Neural crest cell (in vitro differentiated cells): Measurements from ENCODE around the gene RGL2. TPM values are rescaled to one million over a fixed set of nuclear protein-coding genes. Genes with fewer than 3 reads are reported as not detected.
A peak's percentile ranks its signal among the peaks of the same experiment; 100 is the strongest.
"Not testable (repeated sequence)": the region's sequence is repeated elsewhere in the genome, so short reads cannot be mapped to it uniquely, and the experiment has no call there.

Source experiments
- DNase-seq: peaks from one replicate; pipeline ENCODE4 v3.0.0; 2021; ENCODE audit warnings: low read depth, mixed read lengths, low spot score
- H3K27ac Mint-ChIP-seq: one replicate; pipeline ENCODE4 v1.8.0; 2021; ENCODE audit warnings: mild to moderate bottlenecking, mixed read lengths; ENCODE audit not compliant: unreplicated experiment
- H3K27me3 Mint-ChIP-seq: 2 replicates; pipeline ENCODE4 v1.8.0; 2021; ENCODE audit warnings: low read depth, mild to moderate bottlenecking, mixed read lengths
- H3K36me3 Mint-ChIP-seq: 2 replicates; pipeline ENCODE4 v1.8.0; 2021; ENCODE audit warnings: low read depth, mild to moderate bottlenecking, mixed read lengths
- H3K4me1 Mint-ChIP-seq: 2 replicates; pipeline ENCODE4 v1.8.0; 2021; ENCODE audit warnings: mixed read lengths
- H3K4me3 Mint-ChIP-seq: one replicate; pipeline ENCODE4 v1.8.0; 2021; ENCODE audit warnings: mild to moderate bottlenecking, mixed read lengths
- H3K9me3 Mint-ChIP-seq: 2 replicates; pipeline ENCODE4 v1.8.0; 2021; ENCODE audit warnings: mixed read lengths
- CTCF ChIP-seq: fragments of 200-600 bp; sonication (generic); conservative IDR thresholded peaks from 2 replicates; pipeline ENCODE4 v1.5.0; 2021; ENCODE audit warnings: antibody characterized with exemption, mild to moderate bottlenecking
- long read RNA-seq: library from polyadenylated mRNA; unstranded; transcript quantifications from one replicate; pipeline ENCODE4 v2.0.0, GENCODE V29; 2020
- total RNA-seq: library from RNA; stranded (reverse); gene quantifications from 2 replicates; pipeline ENCODE4 v1.2.1, GENCODE V29; 2021

RGL2 gene
- total RNA-seq, result 51.9 and 56.0 TPM in 2 replicates
- long read RNA-seq, partial matches to known transcripts, result 2 of 2 reads
- long read RNA-seq, other reads (novel, unspliced or antisense), result 0 of 2 reads

- Mint-ChIP-seq H3K36me3 (no peaks in the 10 kb centered on the region), H3K4me1 (peaks cover 39% of the 10 kb centered on the region), H3K27me3 (no peaks in the 10 kb centered on the region), H3K4me3 (peak within 1 kb of the TSS; percentile 99), H3K9me3 (no peaks in the 10 kb centered on the region), H3K27ac (peak within 1 kb of the TSS; percentile 99)
- no peak for TF ChIP-seq CTCF
- DNase-seq, result no peak
These were observed at the start of gene RGL2 for GRCh38 chr6:33298773-33299236. TSS of gene RGL2 (minus strand) at chr6:33298942. CDS start at chr6:33298610, 332 bp downstream.

- no peak for DNase-seq
- no peaks in the 10 kb centered on the region for H3K9me3 Mint-ChIP-seq
- H3K27ac Mint-ChIP-seq, result no peak overlapping the region
- no peaks in the 10 kb centered on the region for H3K36me3 Mint-ChIP-seq
- H3K27me3 Mint-ChIP-seq, result peaks cover 11% of the 10 kb centered on the region
- TF ChIP-seq CTCF, result no peak
- peaks cover 7% of the 10 kb centered on the region for H3K4me1 Mint-ChIP-seq
- H3K4me3 Mint-ChIP-seq, result no peak overlapping the region
These were observed 49.1 kb upstream of the RGL2 start for GRCh38 chr6:33347816-33348215.

DNA sequence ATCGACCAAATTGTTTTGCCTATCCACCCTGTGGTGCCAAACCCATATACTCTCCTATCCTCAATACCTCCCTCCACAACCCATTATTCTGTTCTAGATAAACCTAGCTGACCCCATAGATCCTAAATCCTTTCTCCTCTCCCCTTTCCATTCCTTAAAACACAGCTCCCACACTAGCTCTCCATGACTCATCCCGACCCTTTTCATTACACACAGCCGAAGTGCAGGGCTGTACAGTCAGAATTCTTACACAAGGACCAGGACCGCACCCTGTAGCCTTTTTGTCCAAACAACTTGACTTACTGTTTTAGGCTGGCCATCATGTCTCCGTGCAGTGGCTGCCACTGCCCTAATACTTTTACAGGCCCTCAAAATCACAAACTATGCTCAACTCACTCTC lies 48.2 kb upstream of the RGL2 start:
- H3K27me3 Mint-ChIP-seq, result peaks cover 11% of the 10 kb centered on the region
- DNase-seq, H3K4me3 Mint-ChIP-seq, H3K9me3 Mint-ChIP-seq, H3K4me1 Mint-ChIP-seq, H3K36me3 Mint-ChIP-seq, H3K27ac Mint-ChIP-seq: not testable (repeated sequence)

DNA sequence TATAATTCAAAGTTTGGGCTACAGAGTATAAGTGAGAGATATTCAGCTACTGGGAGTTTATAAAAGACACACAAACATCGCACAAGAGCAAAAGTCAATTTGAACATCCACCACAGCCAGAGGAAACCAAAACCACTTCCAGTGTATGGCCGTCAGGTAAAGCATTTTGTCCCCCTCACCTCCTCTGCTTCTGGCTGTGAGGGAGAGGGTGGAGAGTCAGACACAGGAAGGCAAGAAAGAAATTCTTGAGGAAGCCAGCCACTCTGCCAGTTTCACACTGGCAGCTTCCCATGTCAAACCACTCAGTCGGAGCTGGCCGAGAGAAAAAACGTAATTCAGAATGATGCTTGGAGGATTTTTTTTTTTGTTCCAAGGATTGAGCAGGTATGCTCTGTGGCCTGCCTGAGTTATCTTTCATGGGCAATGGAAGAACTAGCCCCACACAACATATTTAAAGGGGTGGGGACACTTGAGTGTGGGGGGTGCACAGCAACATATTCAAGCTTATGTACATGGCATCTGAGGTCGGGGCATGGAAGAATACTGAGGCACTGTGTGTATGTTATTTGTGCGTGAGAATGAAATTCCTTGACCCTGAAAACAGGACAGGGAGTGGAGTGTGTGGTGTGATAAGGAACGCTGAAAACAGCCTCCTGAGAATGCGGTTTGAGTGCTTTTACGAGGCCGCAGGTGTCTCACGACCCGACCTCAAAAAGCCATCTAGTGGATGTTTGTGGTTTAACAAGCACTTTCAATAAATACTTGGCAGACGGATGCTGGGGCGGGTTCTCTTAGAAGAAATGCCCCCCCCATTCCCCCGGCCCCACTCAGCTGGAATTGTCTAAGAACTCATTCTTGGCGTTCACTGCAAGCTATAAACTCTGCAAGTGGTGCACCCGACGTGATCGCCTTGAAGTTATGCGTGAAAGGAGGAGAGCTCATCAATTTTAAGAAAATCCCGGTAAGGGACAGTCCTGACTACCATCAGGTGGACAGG lies 46.3 kb upstream of the RGL2 start:
- TF ChIP-seq CTCF, result peak; percentile 73
- Mint-ChIP-seq H3K4me3 (no peak overlapping the region), H3K9me3 (no peaks in the 10 kb centered on the region), H3K27me3 (peaks cover 11% of the 10 kb centered on the region), H3K4me1 (peaks cover 7% of the 10 kb centered on the region), H3K27ac (no peak overlapping the region), H3K36me3 (no peaks in the 10 kb centered on the region)
- DNase-seq, result no peak

GRCh38 chr6:33343953-33344611 lies 45.3 kb upstream of the RGL2 start:
- Mint-ChIP-seq H3K4me3 (no peak overlapping the region), H3K9me3 (no peaks in the 10 kb centered on the region), H3K4me1 (peaks cover 7% of the 10 kb centered on the region), H3K27ac (no peak overlapping the region), H3K27me3 (peaks cover 9% of the 10 kb centered on the region), H3K36me3 (no peaks in the 10 kb centered on the region)
- DNase-seq, result no peak
- no peak for TF ChIP-seq CTCF

- H3K27ac Mint-ChIP-seq, H3K36me3 Mint-ChIP-seq, H3K27me3 Mint-ChIP-seq, H3K9me3 Mint-ChIP-seq, DNase-seq, H3K4me1 Mint-ChIP-seq, H3K4me3 Mint-ChIP-seq: not testable (repeated sequence)
These were observed 44.8 kb upstream of the RGL2 start for GRCh38 chr6:33343606-33343952.
